HG02884 (cell line): ENCODE data around the gene NCOA5.
"Not testable (repeated sequence)": the region's sequence is repeated elsewhere in the genome, so short reads cannot be mapped to it uniquely, and the experiment has no call there.

ENCODE experiments used
- ATAC-seq: cut with Tn5 transposase; IDR thresholded peaks from one replicate; pipeline ENCODE4 v1.9.1; 2021; ENCODE audit warnings: mild to moderate bottlenecking, moderate library complexity; ENCODE audit not compliant: unreplicated experiment

The NCOA5 gene

DNA sequence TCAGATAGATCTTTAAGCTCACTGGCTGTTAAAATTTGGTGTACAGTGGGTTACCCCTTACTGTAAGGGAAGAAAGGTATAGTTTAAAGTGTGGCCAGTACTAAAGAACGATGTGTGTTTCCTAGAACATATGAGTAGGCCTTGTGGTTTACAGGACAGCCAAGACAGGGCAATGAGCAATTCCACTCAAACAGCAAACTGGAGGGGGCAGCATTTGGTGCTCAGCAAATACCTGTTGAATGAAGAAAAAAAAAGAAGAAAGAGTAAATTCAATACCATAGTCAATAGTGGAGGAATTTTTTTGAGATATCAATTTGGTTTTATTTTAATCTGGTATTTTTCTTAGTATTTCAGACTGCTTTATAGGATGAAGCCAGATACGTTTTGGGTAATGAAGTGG is 3.8 kb upstream of the NCOA5 start:
- ATAC-seq = no peak

DNA sequence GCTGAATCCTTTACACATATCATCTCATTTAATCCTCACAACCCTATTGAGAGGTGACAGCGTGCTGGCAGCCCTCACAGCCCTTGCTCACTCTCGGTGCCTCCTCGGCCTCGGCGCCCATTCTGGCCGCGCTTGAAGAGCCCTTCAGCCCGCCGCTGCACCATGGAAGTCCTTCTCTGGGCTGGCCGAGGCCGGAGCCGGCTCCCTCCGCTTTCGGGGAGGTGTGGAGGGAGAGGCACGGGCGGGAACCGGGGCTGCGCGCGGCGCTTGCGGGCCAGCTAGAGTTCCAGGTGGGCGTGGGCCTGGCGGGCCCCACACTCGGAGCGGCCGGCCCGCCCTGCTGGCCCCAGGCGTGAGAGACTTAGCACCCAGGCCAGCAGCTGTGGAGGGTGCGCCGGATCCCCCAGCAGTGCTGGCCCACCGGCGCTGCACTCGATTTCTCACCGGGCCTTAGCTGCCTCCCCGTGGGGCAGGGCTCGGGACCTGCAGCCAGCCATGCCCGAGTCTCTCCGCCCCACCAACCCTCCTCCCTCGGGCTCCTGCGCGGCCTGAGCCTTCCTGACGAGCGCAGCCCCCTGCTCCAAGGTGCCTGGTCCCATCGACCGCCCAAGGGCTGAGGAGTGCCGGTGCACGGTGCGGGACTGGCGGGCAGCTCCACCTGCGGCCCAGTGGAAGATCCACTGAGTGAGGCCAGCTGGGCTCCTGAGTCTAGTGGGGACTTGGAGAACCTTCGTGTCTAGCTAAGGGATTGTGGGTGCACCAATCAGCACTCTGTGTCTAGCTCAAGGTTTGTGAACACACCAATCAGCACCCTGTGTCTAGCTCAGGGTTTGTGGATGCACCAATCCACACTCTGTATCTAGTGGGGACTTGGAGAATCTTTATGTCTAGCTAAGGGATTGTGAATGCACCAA is 2.1 kb upstream of the NCOA5 start:
- ATAC-seq = not testable (repeated sequence)

DNA sequence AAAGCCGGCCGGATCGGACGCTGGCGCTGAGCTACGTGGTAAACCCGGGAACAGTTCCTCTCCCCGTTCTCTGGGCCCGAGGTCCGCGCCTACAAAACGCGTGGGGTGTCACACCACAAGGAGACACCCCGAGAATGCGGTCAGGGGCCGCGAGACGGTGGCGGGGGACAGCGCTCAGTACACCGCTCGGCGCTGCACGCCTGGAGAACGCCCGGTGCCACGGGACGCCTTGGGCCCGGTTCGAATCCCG is 670 bp downstream of the NCOA5 start:
- ATAC-seq = peak; percentile 30

DNA sequence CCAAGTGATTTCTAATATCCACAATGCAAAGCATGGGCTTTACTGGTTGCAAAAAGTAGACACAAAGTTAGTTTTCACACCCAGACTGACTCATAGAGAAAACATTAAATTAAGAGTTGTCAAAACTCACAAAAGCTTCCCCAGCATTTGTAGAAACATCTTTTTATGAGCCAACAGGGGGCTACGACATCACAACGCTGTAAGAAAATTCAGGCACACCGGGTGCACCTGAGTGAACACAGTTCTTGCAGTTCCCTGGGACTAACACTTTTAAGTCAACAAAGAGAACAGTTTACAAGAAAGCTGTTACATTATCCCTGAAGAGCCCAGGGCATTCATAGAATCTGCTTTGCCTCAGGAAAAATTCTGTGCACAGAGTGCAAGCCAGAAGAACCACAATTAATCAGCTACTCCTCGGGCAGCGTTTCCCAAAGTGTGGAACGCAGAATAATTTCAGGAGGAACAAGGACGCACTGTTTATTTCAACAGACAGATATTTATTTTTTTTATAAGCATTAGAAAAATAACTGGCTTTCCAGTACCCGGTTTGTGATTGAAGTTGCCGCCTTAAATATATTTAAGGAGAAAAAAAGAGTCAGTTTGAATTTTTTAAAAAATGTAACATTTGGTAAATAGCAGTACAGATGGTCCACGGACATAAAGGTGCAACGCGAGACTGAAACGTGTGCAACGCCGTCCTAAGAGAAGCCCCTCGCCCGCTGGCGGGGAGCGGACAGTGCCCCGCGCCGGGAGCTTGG is 1.2 kb downstream of the NCOA5 start:
- no peak for ATAC-seq

DNA sequence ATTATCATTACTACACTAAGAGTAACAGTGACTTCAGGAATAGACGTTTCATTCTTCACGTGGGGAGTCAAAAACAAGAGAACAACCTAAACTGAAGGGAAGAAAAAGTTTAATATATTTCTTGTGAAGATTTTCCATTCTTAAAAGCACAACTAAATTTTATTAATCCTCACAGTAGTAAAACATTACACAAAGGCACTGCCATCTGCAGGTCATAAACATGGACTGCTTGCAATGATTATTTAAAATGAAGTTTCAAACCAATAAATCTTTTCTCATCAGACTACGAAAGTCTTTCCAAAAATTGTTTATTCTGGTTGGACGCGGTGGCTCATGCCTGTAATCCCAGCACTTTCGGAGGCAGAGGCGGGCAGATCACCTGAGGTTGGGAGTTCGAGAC is 2.6 kb downstream of the NCOA5 start:
- ATAC-seq = no peak

DNA sequence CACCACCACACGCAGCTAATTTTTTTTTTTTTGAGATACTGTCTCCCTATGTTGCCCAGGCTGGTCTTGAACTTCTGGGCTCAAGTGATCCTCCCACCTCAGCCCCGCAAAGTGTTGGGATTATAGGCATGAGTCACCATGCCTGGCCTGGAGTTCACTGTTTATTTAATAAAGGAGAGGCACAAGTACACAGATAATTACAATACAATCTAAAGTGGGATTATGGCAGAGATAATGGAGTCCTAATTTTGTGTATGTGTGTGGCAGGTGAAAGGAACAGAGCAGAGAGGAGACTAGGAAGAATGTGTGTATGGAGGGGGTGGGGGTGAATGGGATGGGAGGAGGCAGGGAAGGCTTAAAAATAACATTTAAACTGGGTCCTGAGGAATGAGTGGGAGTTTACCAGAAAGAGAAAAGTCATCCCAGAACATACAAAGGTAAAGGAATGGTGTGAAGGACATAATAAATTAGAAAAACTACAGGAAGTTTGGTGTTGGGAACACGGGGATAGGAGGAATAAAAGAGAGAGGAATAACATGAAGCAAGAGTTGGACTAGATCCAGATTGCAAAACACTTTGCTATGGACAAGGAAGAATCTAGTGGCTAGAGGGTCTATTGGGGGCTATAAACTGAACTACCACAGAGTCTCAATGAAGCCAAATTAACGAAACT is 4.4 kb downstream of the NCOA5 start:
- no peak for ATAC-seq

DNA sequence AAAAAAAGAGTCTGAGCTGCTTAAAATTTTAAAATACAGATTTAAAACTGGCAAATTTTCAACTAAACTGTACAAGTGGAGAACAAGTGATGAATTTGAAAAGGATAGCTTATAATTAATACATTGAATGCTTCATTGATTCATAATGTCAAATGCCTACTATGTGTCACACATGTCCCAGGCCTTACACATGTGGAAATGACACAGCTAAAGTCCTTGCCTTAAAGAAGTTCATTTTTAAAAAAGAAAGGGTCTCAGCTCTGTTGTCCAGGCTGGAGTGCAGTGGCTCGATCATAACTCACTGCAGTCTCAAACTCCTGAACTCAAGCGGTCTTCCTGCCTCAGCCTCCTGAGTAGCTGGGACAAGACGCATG is 5.0 kb downstream of the NCOA5 start:
- no peak for ATAC-seq

DNA sequence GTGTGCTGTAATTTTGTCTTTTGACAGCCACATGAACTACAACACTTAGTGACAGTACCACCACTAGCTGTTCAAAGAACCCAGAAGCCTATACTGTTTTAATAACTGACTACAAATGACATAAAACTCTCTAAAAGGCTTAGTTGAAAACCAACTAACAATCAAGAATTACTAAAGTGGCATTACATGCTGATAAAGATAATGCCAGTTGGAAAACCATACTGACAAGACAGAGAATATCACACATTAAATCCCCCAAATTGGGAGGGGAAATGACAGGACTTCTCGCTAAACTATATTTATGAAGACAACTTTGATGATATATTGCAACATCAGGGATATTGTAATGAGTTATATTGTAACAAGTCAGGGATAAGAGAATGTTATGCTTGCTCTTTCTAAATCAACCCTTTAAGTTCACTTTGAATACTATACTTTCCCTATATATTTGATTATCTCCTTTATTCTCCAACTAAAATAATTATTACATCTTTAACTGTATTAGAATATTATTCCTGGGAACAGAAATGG is 6.2 kb downstream of the NCOA5 start:
- ATAC-seq = no peak

DNA sequence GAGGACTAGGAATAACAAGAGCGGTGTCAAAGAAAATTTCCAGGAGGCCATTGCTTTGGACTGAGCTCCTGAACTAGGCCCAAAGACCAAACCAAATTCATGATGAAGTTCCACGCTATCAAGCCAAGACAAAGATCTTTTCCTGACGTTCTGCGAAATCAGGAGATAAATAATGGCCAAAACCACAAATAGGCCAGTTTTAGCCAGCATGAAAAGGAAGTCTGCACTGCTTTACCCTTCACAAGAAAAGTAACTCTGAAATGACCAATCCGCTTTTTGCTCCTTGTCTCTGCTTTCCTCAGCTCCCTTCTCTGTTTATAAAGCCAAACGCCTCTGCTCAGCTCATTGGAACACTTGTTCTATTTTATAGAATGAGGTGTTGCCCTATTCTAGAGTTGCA is 6.7 kb downstream of the NCOA5 start:
- ATAC-seq = no peak

DNA sequence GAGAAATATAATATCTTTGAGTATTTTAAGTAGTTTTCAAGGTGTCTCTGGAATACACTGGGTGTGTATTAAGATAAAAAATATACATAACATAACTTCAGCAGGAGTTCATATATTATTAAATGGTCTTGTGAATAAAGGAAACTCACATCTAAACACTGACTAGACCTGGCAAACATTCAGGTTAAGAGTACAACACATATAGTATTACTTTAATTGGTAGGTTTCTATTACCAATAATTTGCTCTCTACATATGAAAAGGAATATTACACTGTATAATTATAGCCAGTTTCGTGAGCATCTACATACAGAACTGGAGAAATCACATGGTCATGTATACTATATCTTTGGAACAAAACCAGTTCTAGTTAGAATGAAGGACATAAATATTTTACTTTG is 8.7 kb downstream of the NCOA5 start:
- no peak for ATAC-seq

DNA sequence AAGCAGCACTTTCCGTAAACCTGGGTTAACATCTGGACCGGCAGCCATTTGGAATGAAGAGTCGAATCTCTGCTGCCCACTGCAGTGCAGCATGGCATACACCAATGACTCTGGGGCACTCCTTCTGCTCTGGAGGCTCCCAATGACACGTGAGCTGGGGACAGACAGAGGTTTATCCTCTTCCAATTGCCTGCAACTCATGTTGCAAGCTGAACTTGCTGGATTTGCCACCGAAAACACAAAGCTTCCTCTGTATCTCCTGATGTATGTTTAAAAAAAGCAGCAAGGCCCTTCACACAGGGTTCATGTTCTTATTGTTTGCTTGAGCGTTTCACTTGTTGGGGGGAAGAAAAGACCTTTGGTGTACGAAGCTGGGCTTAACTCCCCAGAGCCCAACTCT is 10.8 kb downstream of the NCOA5 start:
- ATAC-seq = no peak

DNA sequence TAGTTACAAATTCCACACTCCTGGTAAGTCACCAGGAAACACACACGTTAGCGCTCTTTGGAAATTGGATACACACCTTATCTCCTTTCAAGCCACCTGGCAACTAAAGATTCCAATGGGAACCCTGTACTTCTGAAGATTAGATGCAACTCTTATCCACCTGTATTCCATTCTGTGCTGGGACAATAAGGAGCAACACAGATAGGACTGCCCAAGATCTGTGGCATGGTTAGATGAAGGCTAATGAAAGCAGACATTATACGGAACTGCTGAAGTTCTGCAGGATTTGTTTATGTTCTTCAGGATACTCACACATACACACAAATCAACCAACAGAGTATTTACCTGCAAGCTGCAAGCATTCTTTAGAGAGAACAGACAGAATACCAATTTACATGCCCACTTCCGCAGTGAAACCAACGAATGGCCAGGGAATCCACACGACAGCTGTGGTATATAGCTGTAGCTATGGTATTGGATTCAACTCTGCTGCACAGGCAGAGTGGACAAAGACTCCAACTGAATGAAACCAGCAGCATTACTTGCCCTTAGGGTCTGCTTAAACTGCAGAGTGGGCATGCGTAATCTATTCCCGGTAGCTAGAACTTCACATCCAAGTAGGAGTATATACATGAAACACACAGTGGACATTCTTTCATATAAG is 12.0 kb downstream of the NCOA5 start:
- no peak for ATAC-seq

DNA sequence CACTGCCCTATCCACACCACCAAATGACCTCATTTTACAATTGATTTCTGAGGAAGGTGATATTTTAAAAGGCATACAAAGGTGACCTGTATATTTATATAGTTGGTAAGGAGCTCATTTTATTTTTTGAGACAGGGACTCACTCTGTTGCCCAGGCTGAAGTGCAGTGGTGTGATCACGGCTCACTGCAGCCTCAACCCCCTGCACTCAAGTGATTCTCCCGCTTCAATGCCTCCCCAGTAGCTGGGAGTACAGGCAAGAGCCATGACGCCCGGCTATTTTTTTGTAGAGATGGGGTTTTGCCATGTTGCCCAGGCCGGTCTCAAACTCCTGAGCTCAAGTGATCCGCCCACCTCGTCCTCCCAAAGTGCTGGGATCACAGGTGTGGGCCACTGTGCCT is 13.0 kb downstream of the NCOA5 start:
- no peak for ATAC-seq

DNA sequence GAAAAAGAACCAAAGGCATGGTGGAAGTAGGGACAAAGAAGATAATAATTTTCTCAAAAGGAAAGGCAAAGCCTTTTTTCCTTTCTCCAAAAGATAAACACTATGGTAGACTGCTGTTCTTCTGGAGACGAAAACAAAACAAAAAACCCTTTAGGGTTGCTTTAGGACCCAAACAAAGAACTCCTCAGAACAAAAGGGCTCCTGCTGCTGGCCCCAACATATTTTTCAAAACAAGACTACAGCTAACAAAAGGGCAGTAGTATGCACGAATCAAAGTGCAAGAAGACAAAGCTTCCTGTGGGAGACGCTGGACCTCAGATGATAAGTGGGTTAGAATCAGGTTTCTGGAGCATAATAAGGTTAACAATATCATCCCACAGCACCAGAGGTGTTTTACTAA is 15.8 kb downstream of the NCOA5 start:
- ATAC-seq = no peak

DNA sequence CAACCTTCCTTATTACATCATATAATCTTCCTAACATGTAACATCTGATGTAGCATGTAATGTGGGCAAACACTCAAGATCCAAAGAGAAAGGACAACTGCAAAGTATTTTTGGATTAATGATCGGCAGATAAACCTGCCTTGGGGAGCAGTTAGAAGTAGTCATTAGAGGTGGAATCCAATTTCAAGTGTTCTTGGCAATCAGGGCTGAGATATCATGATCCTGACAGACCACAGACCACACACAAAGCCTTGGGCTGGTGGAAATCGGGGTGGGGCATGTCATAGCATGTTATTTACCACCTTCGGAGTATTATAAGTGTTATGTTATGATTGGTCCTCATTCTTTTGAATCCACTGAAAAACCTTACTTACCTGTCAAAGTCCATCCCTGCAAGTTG is 16.3 kb downstream of the NCOA5 start:
- ATAC-seq = no peak

DNA sequence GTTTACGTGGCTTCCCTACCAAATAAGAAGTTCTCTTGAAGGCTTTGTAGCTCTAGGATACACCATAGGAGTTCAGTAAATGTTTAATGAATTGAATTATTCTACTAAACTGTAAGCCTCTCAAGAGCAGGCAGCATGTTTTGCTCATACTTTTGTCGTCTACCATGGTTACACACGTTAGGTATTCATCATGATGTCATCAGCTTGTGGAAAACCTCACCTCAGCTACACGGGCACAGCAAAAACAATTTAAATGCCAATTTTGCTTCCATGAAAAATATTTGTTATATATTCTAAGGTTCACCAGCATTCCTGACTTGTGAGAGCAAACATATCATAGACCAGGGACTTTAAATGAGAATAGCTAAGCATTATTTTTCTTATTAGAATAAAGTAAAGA is 16.7 kb downstream of the NCOA5 start:
- ATAC-seq = no peak

DNA sequence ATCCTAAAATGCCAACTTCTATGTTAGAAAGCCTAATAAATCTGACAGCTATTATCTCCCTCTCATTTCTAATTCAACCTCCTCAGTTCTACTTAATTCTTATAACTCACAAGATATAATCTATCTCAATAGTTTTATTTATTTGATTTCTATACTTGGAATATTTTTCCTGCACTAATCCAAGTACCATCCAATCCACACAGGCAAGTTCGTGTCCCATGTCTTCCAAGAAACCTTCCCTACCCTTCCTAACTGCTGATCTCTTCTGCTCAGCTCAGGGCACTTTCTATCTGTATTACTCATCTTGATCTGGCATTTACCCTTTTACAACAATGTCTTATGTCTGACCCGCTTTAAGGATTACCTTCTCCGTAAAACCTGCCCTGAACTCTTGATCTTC is 18.2 kb downstream of the NCOA5 start:
- no peak for ATAC-seq

DNA sequence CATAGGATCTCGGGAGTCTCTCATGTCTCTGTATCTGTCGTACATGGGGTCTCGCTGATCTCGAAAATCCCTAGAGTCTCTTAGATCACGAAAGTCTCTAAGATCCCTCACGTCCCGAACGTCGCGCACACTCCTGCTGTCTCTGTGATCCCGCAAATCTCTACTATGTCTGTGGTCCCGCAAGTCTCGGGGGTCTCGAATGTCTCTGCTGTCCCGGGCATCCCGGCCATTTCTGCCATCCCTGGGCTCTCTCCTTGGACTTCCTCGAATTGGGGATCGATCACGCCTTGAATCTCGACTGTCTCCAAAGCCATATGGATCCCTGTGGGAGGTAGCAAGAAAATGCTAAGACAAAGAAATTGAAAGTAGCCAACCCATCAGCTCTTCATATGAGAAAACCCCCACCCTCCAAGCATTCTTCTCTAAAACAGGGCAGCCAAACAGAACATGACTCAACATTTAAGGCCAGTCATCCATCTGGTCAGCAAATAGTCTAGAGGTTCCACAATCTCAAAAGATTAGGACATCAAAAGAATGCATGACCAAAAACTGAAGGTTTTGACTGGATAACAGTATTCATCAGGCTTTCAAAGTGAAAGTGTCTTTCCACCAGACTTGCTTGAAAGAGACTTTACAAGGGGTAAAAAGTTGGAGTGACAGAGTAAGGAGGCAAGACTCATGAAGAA is 19.4 kb downstream of the NCOA5 start:
- no peak for ATAC-seq

DNA sequence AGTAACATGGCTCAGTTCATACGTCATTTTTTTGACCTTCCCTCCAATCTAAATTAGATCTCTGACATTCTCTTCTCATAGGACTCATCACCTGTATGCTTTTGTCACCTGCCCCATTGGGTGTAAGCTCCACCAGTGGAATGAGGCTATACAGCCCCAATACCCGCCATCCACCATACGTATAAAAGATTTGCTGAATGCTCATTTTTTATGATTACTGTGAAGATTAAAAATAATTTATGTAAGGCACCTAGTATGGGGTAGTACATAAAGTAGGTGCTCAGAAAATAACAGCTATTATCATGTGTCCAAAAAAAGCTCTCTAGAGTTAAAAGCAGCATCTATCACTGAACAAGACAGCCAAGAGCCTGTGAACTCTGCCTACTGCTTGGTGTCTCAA is 24.1 kb downstream of the NCOA5 start:
- ATAC-seq = no peak

DNA sequence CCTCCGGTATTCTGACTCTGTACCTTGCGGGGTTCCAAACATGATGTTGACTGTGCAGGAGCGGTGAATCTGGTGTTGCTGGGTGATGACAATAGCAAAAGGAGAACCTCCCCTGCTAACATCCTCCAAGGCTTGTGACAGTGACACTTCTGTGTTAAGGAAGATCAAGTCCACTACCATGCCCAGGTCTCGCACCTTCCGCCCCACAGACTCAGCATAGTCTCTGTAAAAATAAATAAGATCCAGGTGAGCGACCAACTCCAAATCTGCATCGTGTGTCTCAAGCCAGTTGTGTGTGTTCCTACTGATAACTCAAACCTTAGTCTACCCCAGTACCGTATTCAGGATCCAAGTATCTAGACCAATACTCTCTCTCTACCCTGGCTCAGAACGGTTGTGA is 24.8 kb downstream of the NCOA5 start:
- no peak for ATAC-seq

DNA sequence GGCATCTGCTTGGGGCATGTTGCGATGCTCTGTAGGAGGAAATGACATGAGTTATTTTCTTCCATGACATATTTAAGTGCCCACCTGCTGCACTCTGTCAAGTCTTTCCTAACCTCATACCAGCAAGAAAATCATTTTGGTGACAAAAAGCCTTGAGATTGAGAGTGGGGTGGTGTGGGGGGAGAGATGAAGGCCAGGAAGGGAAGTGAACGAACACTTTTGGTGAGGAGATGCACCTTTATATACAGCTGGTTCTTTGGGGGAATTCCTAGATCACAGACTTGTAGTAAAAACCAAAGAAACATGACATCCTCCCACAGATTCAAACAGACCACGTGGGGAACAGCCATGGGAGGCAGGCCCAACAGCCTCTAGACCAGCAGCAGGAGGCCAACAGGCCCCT is 26.1 kb downstream of the NCOA5 start:
- no peak for ATAC-seq
